ENCODE results near the gene AGBL5.

Gene AGBL5

DNA sequence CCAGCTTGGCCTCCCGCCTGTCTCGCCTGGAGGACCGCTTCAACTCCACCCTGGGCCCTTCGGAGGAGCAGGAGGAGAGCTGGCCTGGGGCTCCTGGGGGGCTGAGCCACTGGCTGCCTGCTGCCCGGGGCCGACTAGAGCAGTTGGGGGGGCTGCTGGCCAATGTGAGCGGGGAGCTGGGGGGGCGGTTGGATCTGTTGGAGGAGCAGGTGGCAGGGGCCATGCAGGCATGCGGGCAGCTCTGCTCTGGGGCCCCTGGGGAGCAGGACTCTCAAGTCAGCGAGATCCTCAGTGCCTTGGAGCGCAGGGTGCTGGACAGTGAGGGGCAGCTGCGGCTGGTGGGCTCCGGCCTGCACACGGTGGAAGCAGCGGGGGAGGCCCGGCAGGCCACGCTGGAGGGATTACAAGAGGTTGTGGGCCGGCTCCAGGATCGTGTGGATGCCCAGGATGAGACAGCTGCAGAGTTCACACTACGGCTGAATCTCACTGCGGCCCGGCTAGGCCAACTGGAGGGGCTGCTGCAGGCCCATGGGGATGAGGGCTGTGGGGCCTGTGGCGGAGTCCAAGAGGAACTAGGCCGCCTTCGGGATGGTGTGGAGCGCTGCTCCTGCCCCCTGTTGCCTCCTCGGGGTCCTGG lies 31.4 kb downstream of the AGBL5 start:
- H2AFZ ChIP-seq (ENCODE audit: low read depth, low read length): no peak overlapping the region
- peaks cover 56% of the 10 kb centered on the region for H3K4me1 ChIP-seq (ENCODE audit: insufficient read depth, low read length)
- no peak overlapping the region for H3K4me2 ChIP-seq (ENCODE audit: insufficient read depth, low read length)
- H4K20me1 ChIP-seq (ENCODE audit: insufficient read depth, low read length): no peaks in the 10 kb centered on the region
- no peak for TF ChIP-seq EZH2 (IDR thresholded peaks at IDR 0.05; ENCODE audit: borderline replicate concordance, low read depth, low read length, severe bottlenecking)
- TF ChIP-seq, protein P1, sequence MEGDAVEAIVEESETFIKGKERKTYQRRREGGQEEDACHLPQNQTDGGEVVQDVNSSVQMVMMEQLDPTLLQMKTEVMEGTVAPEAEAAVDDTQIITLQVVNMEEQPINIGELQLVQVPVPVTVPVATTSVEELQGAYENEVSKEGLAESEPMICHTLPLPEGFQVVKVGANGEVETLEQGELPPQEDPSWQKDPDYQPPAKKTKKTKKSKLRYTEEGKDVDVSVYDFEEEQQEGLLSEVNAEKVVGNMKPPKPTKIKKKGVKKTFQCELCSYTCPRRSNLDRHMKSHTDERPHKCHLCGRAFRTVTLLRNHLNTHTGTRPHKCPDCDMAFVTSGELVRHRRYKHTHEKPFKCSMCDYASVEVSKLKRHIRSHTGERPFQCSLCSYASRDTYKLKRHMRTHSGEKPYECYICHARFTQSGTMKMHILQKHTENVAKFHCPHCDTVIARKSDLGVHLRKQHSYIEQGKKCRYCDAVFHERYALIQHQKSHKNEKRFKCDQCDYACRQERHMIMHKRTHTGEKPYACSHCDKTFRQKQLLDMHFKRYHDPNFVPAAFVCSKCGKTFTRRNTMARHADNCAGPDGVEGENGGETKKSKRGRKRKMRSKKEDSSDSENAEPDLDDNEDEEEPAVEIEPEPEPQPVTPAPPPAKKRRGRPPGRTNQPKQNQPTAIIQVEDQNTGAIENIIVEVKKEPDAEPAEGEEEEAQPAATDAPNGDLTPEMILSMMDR (IDR thresholded peaks at IDR 0.05; ENCODE audit: borderline replicate concordance, extremely low read depth, low read length, poor library complexity, severe bottlenecking): no peak
- H3K27me3 ChIP-seq (ENCODE audit: insufficient read depth, low read length, poor library complexity): no peaks in the 10 kb centered on the region
- H3K36me3 ChIP-seq (ENCODE audit: insufficient read depth, low read length): no peaks in the 10 kb centered on the region
- H3K27ac ChIP-seq (ENCODE audit: low read length): no peak overlapping the region
- no peak overlapping the region for H3K4me3 ChIP-seq (ENCODE audit: low read depth in 1 of 2, low read length in 2 of 2)
- no peak for DNase-seq
- H3K79me2 ChIP-seq (ENCODE audit: insufficient read depth, low read length): peaks cover 10% of the 10 kb centered on the region
- ATAC-seq (ENCODE audit: insufficient read depth, low read depth): no peak
- H3K9ac ChIP-seq (ENCODE audit: low read depth, low read length): no peak overlapping the region
- no peaks in the 10 kb centered on the region for H3K9me3 ChIP-seq (ENCODE audit: insufficient read depth, low read length, severe bottlenecking)

DNA sequence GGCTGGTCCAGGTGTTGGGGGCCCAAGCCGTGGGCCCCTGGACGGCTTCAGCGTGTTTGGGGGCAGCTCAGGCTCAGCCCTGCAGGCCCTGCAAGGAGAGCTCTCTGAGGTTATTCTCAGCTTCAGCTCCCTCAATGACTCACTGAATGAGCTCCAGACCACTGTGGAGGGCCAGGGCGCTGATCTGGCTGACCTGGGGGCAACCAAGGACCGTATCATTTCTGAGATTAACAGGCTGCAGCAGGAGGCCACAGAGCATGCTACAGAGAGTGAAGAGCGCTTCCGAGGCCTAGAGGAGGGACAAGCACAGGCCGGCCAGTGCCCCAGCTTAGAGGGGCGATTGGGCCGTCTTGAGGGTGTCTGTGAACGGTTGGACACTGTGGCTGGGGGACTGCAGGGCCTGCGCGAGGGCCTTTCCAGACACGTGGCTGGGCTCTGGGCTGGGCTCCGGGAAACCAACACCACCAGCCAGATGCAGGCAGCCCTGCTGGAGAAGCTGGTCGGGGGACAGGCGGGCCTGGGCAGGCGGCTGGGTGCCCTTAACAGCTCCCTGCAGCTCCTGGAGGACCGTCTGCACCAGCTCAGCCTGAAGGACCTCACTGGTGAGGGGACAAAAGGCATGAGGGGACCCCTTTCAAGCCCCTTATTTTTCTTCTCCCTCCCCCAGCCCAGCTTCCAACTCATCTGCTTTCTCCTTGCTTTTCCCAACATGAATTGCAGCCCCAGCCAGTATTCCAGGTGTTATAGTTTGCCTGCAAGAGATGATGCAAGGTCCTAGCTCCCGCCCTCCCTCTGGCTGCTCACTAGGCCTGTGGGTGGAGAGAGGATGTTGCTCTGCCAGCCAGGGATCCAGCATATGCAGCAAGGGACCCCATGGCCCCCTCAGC lies 32.2 kb downstream of the AGBL5 start:
- no peak for DNase-seq
- no peaks in the 10 kb centered on the region for H4K20me1 ChIP-seq (ENCODE audit: insufficient read depth, low read length)
- H3K27ac ChIP-seq (ENCODE audit: low read length): no peak overlapping the region
- H3K27me3 ChIP-seq (ENCODE audit: insufficient read depth, low read length, poor library complexity): no peaks in the 10 kb centered on the region
- no peak overlapping the region for H3K4me3 ChIP-seq (ENCODE audit: low read depth in 1 of 2, low read length in 2 of 2)
- no peak overlapping the region for H3K4me2 ChIP-seq (ENCODE audit: insufficient read depth, low read length)
- no peak overlapping the region for H2AFZ ChIP-seq (ENCODE audit: low read depth, low read length)
- H3K79me2 ChIP-seq (ENCODE audit: insufficient read depth, low read length): peaks cover 10% of the 10 kb centered on the region
- TF ChIP-seq, protein P1 (IDR thresholded peaks at IDR 0.05; ENCODE audit: borderline replicate concordance, extremely low read depth, low read length, poor library complexity, severe bottlenecking): no peak
- TF ChIP-seq EZH2 (IDR thresholded peaks at IDR 0.05; ENCODE audit: borderline replicate concordance, low read depth, low read length, severe bottlenecking): no peak
- H3K4me1 ChIP-seq (ENCODE audit: insufficient read depth, low read length): peaks cover 63% of the 10 kb centered on the region
- no peaks in the 10 kb centered on the region for H3K9me3 ChIP-seq (ENCODE audit: insufficient read depth, low read length, severe bottlenecking)
- H3K9ac ChIP-seq (ENCODE audit: low read depth, low read length): no peak overlapping the region
- H3K36me3 ChIP-seq (ENCODE audit: insufficient read depth, low read length): no peaks in the 10 kb centered on the region
- no peak for ATAC-seq (ENCODE audit: insufficient read depth, low read depth)

DNA sequence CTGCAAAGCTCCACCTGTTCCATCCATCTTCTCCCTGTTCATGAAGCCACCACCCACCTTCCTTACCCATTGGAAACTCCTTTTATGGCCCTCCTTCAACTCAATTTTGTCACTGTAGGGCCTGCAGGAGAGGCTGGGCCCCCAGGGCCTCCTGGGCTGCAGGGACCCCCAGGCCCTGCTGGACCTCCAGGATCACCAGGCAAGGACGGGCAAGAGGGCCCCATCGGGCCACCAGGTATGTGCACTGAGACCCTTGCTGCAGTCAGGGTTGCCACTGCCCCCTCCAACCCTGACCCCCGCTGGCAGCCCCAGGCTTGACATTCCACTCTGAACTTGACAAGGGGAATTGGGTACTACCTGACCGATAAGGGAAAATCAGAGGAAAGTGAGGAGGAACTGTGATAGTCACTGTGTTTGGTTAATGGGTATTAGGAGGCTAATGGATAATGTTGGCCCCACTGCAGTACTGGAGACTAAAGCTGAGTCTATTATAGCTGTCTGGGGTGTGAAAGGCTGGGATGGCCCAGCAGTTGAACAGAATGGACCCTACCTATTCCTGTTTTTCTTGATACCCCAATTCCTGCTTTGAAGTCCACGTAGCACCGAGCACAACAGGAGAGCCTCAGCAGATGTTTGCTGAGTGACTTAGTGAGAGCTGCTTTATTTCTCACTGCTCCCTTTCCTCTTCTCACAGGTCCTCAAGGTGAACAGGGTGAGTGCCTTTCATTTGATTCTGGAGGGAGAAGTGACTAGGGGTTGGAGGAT lies 33.0 kb downstream of the AGBL5 start:
- H4K20me1 ChIP-seq (ENCODE audit: insufficient read depth, low read length): no peaks in the 10 kb centered on the region
- no peak overlapping the region for H3K4me3 ChIP-seq (ENCODE audit: low read depth in 1 of 2, low read length in 2 of 2)
- H3K79me2 ChIP-seq (ENCODE audit: insufficient read depth, low read length): peaks cover 10% of the 10 kb centered on the region
- peak overlapping the region; percentile 95; the same call in 1 of the 2 replicates for H3K9ac ChIP-seq (ENCODE audit: low read depth, low read length)
- H3K4me1 ChIP-seq (ENCODE audit: insufficient read depth, low read length): peaks cover 71% of the 10 kb centered on the region
- DNase-seq: no peak
- TF ChIP-seq EZH2 (IDR thresholded peaks at IDR 0.05; ENCODE audit: borderline replicate concordance, low read depth, low read length, severe bottlenecking): no peak
- TF ChIP-seq, protein P1 (IDR thresholded peaks at IDR 0.05; ENCODE audit: borderline replicate concordance, extremely low read depth, low read length, poor library complexity, severe bottlenecking): no peak
- no peaks in the 10 kb centered on the region for H3K36me3 ChIP-seq (ENCODE audit: insufficient read depth, low read length)
- ATAC-seq (ENCODE audit: insufficient read depth, low read depth): no peak
- H3K27ac ChIP-seq (ENCODE audit: low read length): no peak overlapping the region
- H3K9me3 ChIP-seq (ENCODE audit: insufficient read depth, low read length, severe bottlenecking): no peaks in the 10 kb centered on the region
- H3K27me3 ChIP-seq (ENCODE audit: insufficient read depth, low read length, poor library complexity): no peaks in the 10 kb centered on the region
- no peak overlapping the region for H3K4me2 ChIP-seq (ENCODE audit: insufficient read depth, low read length)
- H2AFZ ChIP-seq (ENCODE audit: low read depth, low read length): no peak overlapping the region

Measured in DND-41 (cell line).